ENCODE data around the gene GORASP1.

Gene GORASP1

GRCh38 chr3:39144748-39145380 is 37.4 kb upstream of the GORASP1 start:
- H3K4me3 ChIP-seq (ENCODE audit: low read depth, low read length): no peak overlapping the region
- TF ChIP-seq ZFHX2 (tag by site-specific recombination; conservative IDR thresholded peaks at IDR 0.05) (no peak), ZNF664 (tag by site-specific recombination; IDR thresholded peaks at IDR 0.05) (no peak), ZNF571 (tag by site-specific recombination; IDR thresholded peaks at IDR 0.05) (no peak), MZF1 (tag by site-specific recombination; IDR thresholded peaks at IDR 0.05; ENCODE audit: borderline replicate concordance) (no peak), REST (tag by site-specific recombination; IDR thresholded peaks at IDR 0.05) (no peak), ZNF701 (tag by site-specific recombination; IDR thresholded peaks at IDR 0.05) (no peak), ZBTB11 (tag by site-specific recombination; conservative IDR thresholded peaks at IDR 0.05; ENCODE audit: low read depth) (no peak), ZNF239 (tag by site-specific recombination; IDR thresholded peaks at IDR 0.05) (no peak), ZNF510 (tag by site-specific recombination; IDR thresholded peaks at IDR 0.05; ENCODE audit: insufficient replicate concordance) (no peak), ZNF610 (tag by site-specific recombination; IDR thresholded peaks at IDR 0.05; ENCODE audit: borderline replicate concordance) (no peak), ZNF292 (tag by site-specific recombination; IDR thresholded peaks at IDR 0.05; ENCODE audit: borderline replicate concordance, low read depth) (no peak), ZNF704 (tag by site-specific recombination; IDR thresholded peaks at IDR 0.05) (no peak), ZNF433 (tag by site-specific recombination; IDR thresholded peaks at IDR 0.05; ENCODE audit: low read depth) (no peak), ZNF776 (tag by site-specific recombination; IDR thresholded peaks at IDR 0.05; ENCODE audit: borderline replicate concordance) (no peak)
- TF ChIP-seq, protein P1, sequence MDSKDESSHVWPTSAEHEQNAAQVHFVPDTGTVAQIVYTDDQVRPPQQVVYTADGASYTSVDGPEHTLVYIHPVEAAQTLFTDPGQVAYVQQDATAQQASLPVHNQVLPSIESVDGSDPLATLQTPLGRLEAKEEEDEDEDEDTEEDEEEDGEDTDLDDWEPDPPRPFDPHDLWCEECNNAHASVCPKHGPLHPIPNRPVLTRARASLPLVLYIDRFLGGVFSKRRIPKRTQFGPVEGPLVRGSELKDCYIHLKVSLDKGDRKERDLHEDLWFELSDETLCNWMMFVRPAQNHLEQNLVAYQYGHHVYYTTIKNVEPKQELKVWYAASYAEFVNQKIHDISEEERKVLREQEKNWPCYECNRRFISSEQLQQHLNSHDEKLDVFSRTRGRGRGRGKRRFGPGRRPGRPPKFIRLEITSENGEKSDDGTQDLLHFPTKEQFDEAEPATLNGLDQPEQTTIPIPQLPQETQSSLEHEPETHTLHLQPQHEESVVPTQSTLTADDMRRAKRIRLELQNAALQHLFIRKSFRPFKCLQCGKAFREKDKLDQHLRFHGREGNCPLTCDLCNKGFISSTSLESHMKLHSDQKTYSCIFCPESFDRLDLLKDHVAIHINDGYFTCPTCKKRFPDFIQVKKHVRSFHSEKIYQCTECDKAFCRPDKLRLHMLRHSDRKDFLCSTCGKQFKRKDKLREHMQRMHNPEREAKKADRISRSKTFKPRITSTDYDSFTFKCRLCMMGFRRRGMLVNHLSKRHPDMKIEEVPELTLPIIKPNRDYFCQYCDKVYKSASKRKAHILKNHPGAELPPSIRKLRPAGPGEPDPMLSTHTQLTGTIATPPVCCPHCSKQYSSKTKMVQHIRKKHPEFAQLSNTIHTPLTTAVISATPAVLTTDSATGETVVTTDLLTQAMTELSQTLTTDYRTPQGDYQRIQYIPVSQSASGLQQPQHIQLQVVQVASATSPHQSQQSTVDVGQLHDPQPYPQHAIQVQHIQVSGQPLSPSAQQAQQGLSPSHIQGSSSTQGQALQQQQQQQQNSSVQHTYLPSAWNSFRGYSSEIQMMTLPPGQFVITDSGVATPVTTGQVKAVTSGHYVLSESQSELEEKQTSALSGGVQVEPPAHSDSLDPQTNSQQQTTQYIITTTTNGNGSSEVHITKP (tag by site-specific recombination; IDR thresholded peaks at IDR 0.05): no peak
- H3K36me3 ChIP-seq (ENCODE audit: control insufficient read depth in 2 of 2, insufficient read depth in 1 of 2, low read length in 2 of 2): peaks cover 0 to 69% of the 10 kb centered on the region in 2 experiments; a peak in 1 of 3 replicates
- no peak overlapping the region for H3K27ac ChIP-seq (ENCODE audit: extremely low read depth, low read depth, low read length)
- no peaks in the 10 kb centered on the region for H3K4me1 ChIP-seq (ENCODE audit: control insufficient read depth, insufficient read depth, low read length)
- POLR2A ChIA-PET: interaction anchor here (0.6 to 1.7 kb wide), 2 partner anchors 33 to 139 kb away, joined by 3 to 5 read pairs; no protein-coding TSS in a partner anchor
- H3K9me3 ChIP-seq (ENCODE audit: control insufficient read depth, insufficient read depth, low read depth, low read length): no peaks in the 10 kb centered on the region
- CTCF ChIA-PET: interaction anchor here (0.8 kb wide), 1 partner anchor 32 kb away, joined by 3 read pairs; no protein-coding TSS in a partner anchor
